ENCODE measurements around the gene HECTD1.
"Not testable (repeated sequence)": the region's sequence is repeated elsewhere in the genome, so short reads cannot be mapped to it uniquely, and the experiment has no call there.

HECTD1 gene

GRCh38 chr14:31090883-31091764 is 116.5 kb downstream of the HECTD1 start:
- Histone ChIP-seq H3K27me3 (ENCODE audit: insufficient read depth, poor library complexity, severe bottlenecking) (no peaks in the 10 kb centered on the region), H3K27ac (replicated peaks) (peak overlapping the region; percentile 33), H3K4me3 (replicated peaks; ENCODE audit: insufficient read depth, low read length) (no peak overlapping the region)
- TF ChIP-seq POLR2AphosphoS5 (IDR thresholded peaks at IDR 0.05; ENCODE audit: low read depth) (no peak), SPI1 (IDR thresholded peaks at IDR 0.05; ENCODE audit: borderline replicate concordance, low read depth) (no peak), GABPA (IDR thresholded peaks at IDR 0.05; ENCODE audit: low read depth) (no peak)
- TF ChIP-seq, protein P1, sequence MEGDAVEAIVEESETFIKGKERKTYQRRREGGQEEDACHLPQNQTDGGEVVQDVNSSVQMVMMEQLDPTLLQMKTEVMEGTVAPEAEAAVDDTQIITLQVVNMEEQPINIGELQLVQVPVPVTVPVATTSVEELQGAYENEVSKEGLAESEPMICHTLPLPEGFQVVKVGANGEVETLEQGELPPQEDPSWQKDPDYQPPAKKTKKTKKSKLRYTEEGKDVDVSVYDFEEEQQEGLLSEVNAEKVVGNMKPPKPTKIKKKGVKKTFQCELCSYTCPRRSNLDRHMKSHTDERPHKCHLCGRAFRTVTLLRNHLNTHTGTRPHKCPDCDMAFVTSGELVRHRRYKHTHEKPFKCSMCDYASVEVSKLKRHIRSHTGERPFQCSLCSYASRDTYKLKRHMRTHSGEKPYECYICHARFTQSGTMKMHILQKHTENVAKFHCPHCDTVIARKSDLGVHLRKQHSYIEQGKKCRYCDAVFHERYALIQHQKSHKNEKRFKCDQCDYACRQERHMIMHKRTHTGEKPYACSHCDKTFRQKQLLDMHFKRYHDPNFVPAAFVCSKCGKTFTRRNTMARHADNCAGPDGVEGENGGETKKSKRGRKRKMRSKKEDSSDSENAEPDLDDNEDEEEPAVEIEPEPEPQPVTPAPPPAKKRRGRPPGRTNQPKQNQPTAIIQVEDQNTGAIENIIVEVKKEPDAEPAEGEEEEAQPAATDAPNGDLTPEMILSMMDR (IDR thresholded peaks at IDR 0.05; ENCODE audit: insufficient read depth, low read length): no peak
- TF ChIP-seq, protein P2, sequence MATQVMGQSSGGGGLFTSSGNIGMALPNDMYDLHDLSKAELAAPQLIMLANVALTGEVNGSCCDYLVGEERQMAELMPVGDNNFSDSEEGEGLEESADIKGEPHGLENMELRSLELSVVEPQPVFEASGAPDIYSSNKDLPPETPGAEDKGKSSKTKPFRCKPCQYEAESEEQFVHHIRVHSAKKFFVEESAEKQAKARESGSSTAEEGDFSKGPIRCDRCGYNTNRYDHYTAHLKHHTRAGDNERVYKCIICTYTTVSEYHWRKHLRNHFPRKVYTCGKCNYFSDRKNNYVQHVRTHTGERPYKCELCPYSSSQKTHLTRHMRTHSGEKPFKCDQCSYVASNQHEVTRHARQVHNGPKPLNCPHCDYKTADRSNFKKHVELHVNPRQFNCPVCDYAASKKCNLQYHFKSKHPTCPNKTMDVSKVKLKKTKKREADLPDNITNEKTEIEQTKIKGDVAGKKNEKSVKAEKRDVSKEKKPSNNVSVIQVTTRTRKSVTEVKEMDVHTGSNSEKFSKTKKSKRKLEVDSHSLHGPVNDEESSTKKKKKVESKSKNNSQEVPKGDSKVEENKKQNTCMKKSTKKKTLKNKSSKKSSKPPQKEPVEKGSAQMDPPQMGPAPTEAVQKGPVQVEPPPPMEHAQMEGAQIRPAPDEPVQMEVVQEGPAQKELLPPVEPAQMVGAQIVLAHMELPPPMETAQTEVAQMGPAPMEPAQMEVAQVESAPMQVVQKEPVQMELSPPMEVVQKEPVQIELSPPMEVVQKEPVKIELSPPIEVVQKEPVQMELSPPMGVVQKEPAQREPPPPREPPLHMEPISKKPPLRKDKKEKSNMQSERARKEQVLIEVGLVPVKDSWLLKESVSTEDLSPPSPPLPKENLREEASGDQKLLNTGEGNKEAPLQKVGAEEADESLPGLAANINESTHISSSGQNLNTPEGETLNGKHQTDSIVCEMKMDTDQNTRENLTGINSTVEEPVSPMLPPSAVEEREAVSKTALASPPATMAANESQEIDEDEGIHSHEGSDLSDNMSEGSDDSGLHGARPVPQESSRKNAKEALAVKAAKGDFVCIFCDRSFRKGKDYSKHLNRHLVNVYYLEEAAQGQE (IDR thresholded peaks at IDR 0.05; ENCODE audit: insufficient replicate concordance, low read depth): no peak
- peak; percentile 23 to 78 for DNase-seq (ENCODE audit: low read depth in 1 of 2, low spot score in 1 of 2)

- not testable (repeated sequence) for H3K27ac ChIP-seq (replicated peaks); H3K4me3 ChIP-seq (replicated peaks; ENCODE audit: insufficient read depth, low read length); H3K27me3 ChIP-seq (ENCODE audit: insufficient read depth, poor library complexity, severe bottlenecking); DNase-seq (ENCODE audit: low read depth in 1 of 2, low spot score in 1 of 2)
Observed at GRCh38 chr14:31086466-31086865, 121.1 kb downstream of the HECTD1 start.

DNA sequence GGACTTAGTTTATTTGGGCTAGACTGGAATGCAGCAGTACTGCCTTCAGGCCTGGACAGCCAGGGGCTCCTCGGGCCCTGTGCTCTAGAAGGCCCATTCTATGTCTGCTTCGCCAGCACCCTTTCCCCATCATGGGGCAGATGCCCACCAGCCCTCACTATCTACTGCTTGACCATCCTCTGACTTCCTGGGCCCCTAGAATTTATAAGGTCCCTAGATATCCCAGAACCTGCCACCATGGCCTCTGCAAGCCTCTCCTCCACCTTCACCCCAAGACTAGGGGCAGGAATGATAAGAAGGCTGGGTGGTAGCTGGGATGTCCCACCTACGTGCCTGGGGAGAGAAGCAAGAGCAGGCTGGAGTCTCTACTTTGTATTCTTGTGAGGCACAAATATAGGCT is 122.6 kb downstream of the HECTD1 start:
- no peak overlapping the region for H3K4me3 ChIP-seq (replicated peaks; ENCODE audit: insufficient read depth, low read length)
- TF ChIP-seq, protein P1 (IDR thresholded peaks at IDR 0.05; ENCODE audit: insufficient read depth, low read length): no peak
- TF ChIP-seq GABPA (IDR thresholded peaks at IDR 0.05; ENCODE audit: low read depth) (no peak), POLR2AphosphoS5 (IDR thresholded peaks at IDR 0.05; ENCODE audit: low read depth) (no peak), SPI1 (IDR thresholded peaks at IDR 0.05; ENCODE audit: borderline replicate concordance, low read depth) (no peak)
- TF ChIP-seq, protein P2 (IDR thresholded peaks at IDR 0.05; ENCODE audit: insufficient replicate concordance, low read depth): no peak
- H3K27me3 ChIP-seq (ENCODE audit: insufficient read depth, poor library complexity, severe bottlenecking): no peaks in the 10 kb centered on the region
- H3K27ac ChIP-seq (replicated peaks): no peak overlapping the region
- no peak for DNase-seq (ENCODE audit: low read depth in 1 of 2, low spot score in 1 of 2)

- H3K27me3 ChIP-seq (ENCODE audit: insufficient read depth, poor library complexity, severe bottlenecking): no peaks in the 10 kb centered on the region
- no peak overlapping the region for H3K4me3 ChIP-seq (replicated peaks; ENCODE audit: insufficient read depth, low read length)
- H3K27ac ChIP-seq (replicated peaks): no peak overlapping the region
- TF ChIP-seq, protein P2 (IDR thresholded peaks at IDR 0.05; ENCODE audit: insufficient replicate concordance, low read depth): no peak
- TF ChIP-seq GABPA (IDR thresholded peaks at IDR 0.05; ENCODE audit: low read depth) (no peak), SPI1 (IDR thresholded peaks at IDR 0.05; ENCODE audit: borderline replicate concordance, low read depth) (no peak), POLR2AphosphoS5 (IDR thresholded peaks at IDR 0.05; ENCODE audit: low read depth) (no peak)
- TF ChIP-seq, protein P1 (IDR thresholded peaks at IDR 0.05; ENCODE audit: insufficient read depth, low read length): no peak
- no peak for DNase-seq (ENCODE audit: low read depth in 1 of 2, low spot score in 1 of 2)
Observed at GRCh38 chr14:31084385-31084784, 123.2 kb downstream of the HECTD1 start.

All from HL-60 (cell line).